HepG2 (cell line): ENCODE data around the gene GDI1. TPM values are rescaled to one million over a fixed set of nuclear protein-coding genes. Genes with fewer than 3 reads are reported as not detected.

Source experiments
- ATAC-seq: fragments of 200-7000 bp; cut with Tn5 transposase; 3 replicates; pipeline ENCODE4 v1.9.1; 2020; ENCODE audit warnings: mild to moderate bottlenecking, moderate library complexity
- BruUV-seq: library from RNA; stranded (reverse); fragments of 400-500 nt; replicated peaks from 2 replicates; lab custom pipeline; 2021; lab: Mats Ljungman, UMichigan
- CTCF ChIA-PET: fragments of 300-600 bp; formaldehyde crosslinking; extraction: SDS; loops from one replicate; lab custom pipeline; 2021; ENCODE audit warnings: low total read pairs, inconsistent platforms, low intra/inter-chr PET ratio; lab: Yijun Ruan, JAX
- POLR2A ChIA-PET: fragments of 350-600 bp; sonication (Branson Sonifier 250); formaldehyde crosslinking; loops from one replicate; lab custom pipeline; 2020; ENCODE audit warnings: antibody characterized with exemption, inconsistent platforms; lab: Yijun Ruan, JAX
- DNase-seq: peaks from one replicate; pipeline ENCODE4 v3.0.0-alpha.2; 2015; ENCODE audit warnings: low spot score
- FAIRE-seq: peaks from 3 replicates; lab custom pipeline; 2011; peaks lifted over from hg19 to GRCh38; lab: Jason Lieb, UNC
- H2AFZ ChIP-seq: one replicate; pipeline ENCODE4 v1.6.1; 2011; ENCODE audit warnings: low read length, inconsistent platforms
- H3K27ac ChIP-seq: fragments of 300-600 bp; 3 replicates; pipeline ENCODE4 v1.8.0; 2011; ENCODE audit warnings: mixed run types, mild to moderate bottlenecking, mixed read lengths, low read length, inconsistent platforms; ENCODE audit not compliant: insufficient read depth; ENCODE audit errors: extremely low read length
- H3K27me3 ChIP-seq, 2 experiments: fragments of 200-600 bp in 1 of 2; 2 replicates in 1 of 2; 3 replicates in 1 of 2; pipeline versions ENCODE4 v1.6.0 to v1.8.0; 2011; ENCODE audit warnings: low read length in 2 of 2, mild to moderate bottlenecking in 2 of 2, moderate library complexity in 2 of 2, inconsistent platforms in 1 of 2; ENCODE audit not compliant: insufficient read depth in 2 of 2, control insufficient read depth in 1 of 2
- H3K36me3 ChIP-seq, 2 experiments: fragments of 200-600 bp in 1 of 2; replicated peaks in 1 of 2; 2 replicates in 1 of 2; 3 replicates in 1 of 2; pipeline versions ENCODE4 v1.5.1 to v1.8.0; 2011; ENCODE audit warnings: low read length in 2 of 2, inconsistent platforms in 1 of 2; ENCODE audit not compliant: insufficient read depth in 2 of 2, control insufficient read depth in 1 of 2
- H3K4me1 ChIP-seq: 2 replicates; pipeline ENCODE4 v1.5.1; 2012; ENCODE audit warnings: low read length, inconsistent platforms; ENCODE audit not compliant: insufficient read depth
- H3K4me2 ChIP-seq: 2 replicates; pipeline ENCODE4 v1.6.0; 2011; ENCODE audit warnings: low read depth, low read length, inconsistent platforms
- H3K4me3 ChIP-seq, 3 experiments: fragments of 200-600 bp in 1 of 3; sonication (generic), shearing (Covaris generic) in 1 of 3; replicated peaks in 1 of 3; 2 replicates each; pipeline ENCODE4 v1.5.1; 2011 to 2016; ENCODE audit warnings: low read length in 3 of 3, inconsistent platforms in 2 of 3, low read depth in 2 of 3, mild to moderate bottlenecking in 2 of 3, control low read depth in 1 of 3, mixed read lengths in 1 of 3; ENCODE audit not compliant: insufficient read depth in 1 of 3
- H3K79me2 ChIP-seq: one replicate; pipeline ENCODE4 v1.6.1; 2011; ENCODE audit warnings: low read length, inconsistent platforms; ENCODE audit not compliant: insufficient read depth
- H3K9ac ChIP-seq: 2 replicates; pipeline ENCODE4 v1.6.0; 2011; ENCODE audit warnings: mild to moderate bottlenecking, low read depth, low read length, inconsistent platforms; ENCODE audit not compliant: insufficient read depth
- H3K9me3 ChIP-seq: 2 replicates; pipeline ENCODE4 v1.5.1; 2012; ENCODE audit warnings: mild to moderate bottlenecking, low read length
- H4K20me1 ChIP-seq: 2 replicates; pipeline ENCODE4 v1.6.0; 2011; ENCODE audit warnings: inconsistent platforms, mild to moderate bottlenecking, low read length, moderate library complexity; ENCODE audit not compliant: insufficient read depth
- DNMT3B ChIP-seq: conservative IDR thresholded peaks from 2 replicates; pipeline ENCODE4 v1.6.1; 2016; ENCODE audit warnings: missing biosample characterization, control low read depth
- ELF3 ChIP-seq: IDR thresholded peaks from 2 replicates; pipeline ENCODE4 v1.6.1; 2016; ENCODE audit warnings: missing genetic modification reagents, missing compliant biosample characterization
- GPN1 ChIP-seq: sonication (generic); formaldehyde crosslinking; IDR thresholded peaks from 2 replicates; pipeline ENCODE4 v1.5.1; 2020; ENCODE audit warnings: missing genetic modification reagents, borderline replicate concordance
- HNF4G ChIP-seq, 2 experiments: sonication (generic) in 1 of 2; formaldehyde crosslinking in 1 of 2; IDR thresholded peaks; 2 replicates each; pipeline versions ENCODE4 v1.4.0 to v1.6.1; 2011 to 2020; ENCODE audit warnings: borderline replicate concordance in 2 of 2, low read depth in 2 of 2, mild to moderate bottlenecking in 2 of 2, low read length in 1 of 2, missing genetic modification reagents in 1 of 2, moderate library complexity in 1 of 2
- JARID2 ChIP-seq: sonication (generic); formaldehyde crosslinking; IDR thresholded peaks from 2 replicates; pipeline ENCODE4 v1.8.1; 2023; ENCODE audit warnings: missing genetic modification reagents, inconsistent platforms; ENCODE audit not compliant: insufficient replicate concordance
- NR1H2 ChIP-seq: sonication (generic); formaldehyde crosslinking; IDR thresholded peaks from 2 replicates; pipeline ENCODE4 v1.8.1; 2022; ENCODE audit warnings: low read depth, missing genetic modification reagents, borderline replicate concordance
- SAFB2 ChIP-seq: sonication (generic); formaldehyde crosslinking; IDR thresholded peaks from 2 replicates; pipeline ENCODE4 v1.5.1; 2020; ENCODE audit warnings: missing genetic modification reagents, low read depth, mild to moderate bottlenecking, borderline replicate concordance
- ZBTB21 ChIP-seq: sonication (generic); formaldehyde crosslinking; IDR thresholded peaks from 2 replicates; pipeline ENCODE4 v1.4.0; 2020; ENCODE audit warnings: missing genetic modification reagents
- ZNF232 ChIP-seq: sonication (generic); formaldehyde crosslinking; IDR thresholded peaks from 2 replicates; pipeline ENCODE4 v1.4.0; 2020; ENCODE audit warnings: missing genetic modification reagents, borderline replicate concordance
- ZNF549 ChIP-seq: sonication (generic); formaldehyde crosslinking; IDR thresholded peaks from 2 replicates; pipeline ENCODE4 v1.5.0; 2020; ENCODE audit warnings: missing genetic modification reagents
- ZNF552 ChIP-seq: sonication (generic); formaldehyde crosslinking; IDR thresholded peaks from 2 replicates; pipeline ENCODE4 v1.9.0; 2022; ENCODE audit warnings: missing genetic modification reagents, mild to moderate bottlenecking, borderline replicate concordance
- ZNF724P ChIP-seq: sonication (generic); formaldehyde crosslinking; IDR thresholded peaks from 2 replicates; pipeline ENCODE4 v1.8.0; 2022; ENCODE audit warnings: missing genetic modification reagents, borderline replicate concordance
- ZSCAN31 ChIP-seq: sonication (generic); formaldehyde crosslinking; IDR thresholded peaks from 2 replicates; pipeline ENCODE4 v1.5.0; 2020; ENCODE audit warnings: low read depth, mild to moderate bottlenecking, missing genetic modification reagents
- WGBS: methylation state at CpG from one replicate; pipeline ENCODE4 v1.1.6; 2017; ENCODE audit warnings: low lambda C conversion rate; 5-methylcytosine and 5-hydroxymethylcytosine counted together
- in situ Hi-C: cut with HindIII; loops from 2 replicates; pipeline ENCODE4 v1.10.0; 2017; ENCODE audit warnings: low pct_unique_long_range_greater_than_20kb; ENCODE audit not compliant: extremely low pct_ligation_motif_present
- intact Hi-C: fragments of 100-400 bp; cut with micrococcal nuclease; formaldehyde crosslinking; loops from one replicate; pipeline ENCODE4 v1.10.0; 2022; ENCODE audit not compliant: unreplicated experiment
- polyA plus RNA-seq, 8 experiments: library from polyadenylated mRNA; depleted of rRNA in 3 of 8; stranded (reverse) in 7 of 8; unstranded in 1 of 8; fragments of >200 nt; fragmentation: Illumina TruSeq in 4 of 8; extraction: Trizol in 4 of 8; gene quantifications; 2 replicates each; pipeline versions ENCODE4 v1.2.1 to v1.2.3, GENCODE V29; 2011 to 2016; ENCODE audit warnings: low read depth in 4 of 8, missing spikeins in 1 of 8, mixed read lengths in 1 of 8; ENCODE audit not compliant: insufficient read depth in 1 of 8
- total RNA-seq, 5 experiments: library from RNA; depleted of rRNA; stranded (reverse); fragments of >200 nt; fragmentation: Illumina TruSeq; extraction: Trizol; gene quantifications; 2 replicates each; pipeline ENCODE4 v1.2.3, GENCODE V29; 2016; ENCODE audit warnings: low read depth in 1 of 5
- TF ChIP-seq, protein P1 (sequence below): sonication (generic); formaldehyde crosslinking; IDR thresholded peaks from 2 replicates; pipeline ENCODE4 v1.4.0; 2020; ENCODE audit warnings: mild to moderate bottlenecking, missing genetic modification reagents, borderline replicate concordance
- TF ChIP-seq, protein P2 (sequence below): sonication (generic); formaldehyde crosslinking; IDR thresholded peaks from 2 replicates; pipeline ENCODE4 v1.5.1; 2020; ENCODE audit warnings: mild to moderate bottlenecking, moderate library complexity, missing genetic modification reagents

The GDI1 gene
- total and polyA plus RNA-seq, 2 of the 13 experiments (the other 11 are each of a cell fraction or from before 2014, with no cell fraction given), result 17.4 to 105 TPM

DNA sequence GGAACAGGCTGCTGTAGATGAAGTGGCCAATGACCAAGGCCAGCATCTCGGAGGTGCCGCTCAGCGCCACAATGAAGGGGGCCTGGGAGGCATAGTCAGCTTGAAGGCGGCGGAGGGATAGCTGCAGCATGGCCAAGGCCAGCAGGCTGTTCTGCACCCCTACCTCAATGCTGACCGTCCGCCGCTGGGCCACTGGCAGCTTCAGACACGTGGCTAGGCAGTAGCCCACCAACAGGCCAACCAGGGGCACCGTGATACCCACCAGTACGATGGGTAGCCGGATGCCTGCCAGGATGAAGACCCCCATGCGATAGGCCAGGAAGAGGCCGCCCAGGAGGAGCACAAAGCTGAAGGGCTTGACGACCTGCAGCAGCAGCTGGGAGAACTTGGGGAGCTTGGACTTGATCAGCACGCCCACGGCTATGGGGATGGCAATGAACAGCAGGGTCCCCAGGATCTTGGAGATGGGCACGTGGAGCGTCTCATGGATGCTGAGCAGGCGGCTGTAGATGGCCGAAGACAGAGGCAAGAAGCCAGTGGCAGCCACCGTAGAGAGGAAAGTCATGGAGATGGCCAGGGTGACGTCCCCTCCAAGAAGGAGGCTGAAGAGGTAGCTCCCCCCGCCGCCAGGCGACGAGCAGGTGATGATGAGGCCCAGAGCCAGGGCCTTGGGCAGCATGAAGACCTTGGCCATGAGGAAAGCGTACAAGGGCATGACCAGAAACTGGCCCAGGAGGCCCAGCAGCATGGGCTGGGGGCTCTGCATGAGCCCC lies 50.8 kb downstream of the GDI1 start (continued):
- TF ChIP-seq, protein P1, sequence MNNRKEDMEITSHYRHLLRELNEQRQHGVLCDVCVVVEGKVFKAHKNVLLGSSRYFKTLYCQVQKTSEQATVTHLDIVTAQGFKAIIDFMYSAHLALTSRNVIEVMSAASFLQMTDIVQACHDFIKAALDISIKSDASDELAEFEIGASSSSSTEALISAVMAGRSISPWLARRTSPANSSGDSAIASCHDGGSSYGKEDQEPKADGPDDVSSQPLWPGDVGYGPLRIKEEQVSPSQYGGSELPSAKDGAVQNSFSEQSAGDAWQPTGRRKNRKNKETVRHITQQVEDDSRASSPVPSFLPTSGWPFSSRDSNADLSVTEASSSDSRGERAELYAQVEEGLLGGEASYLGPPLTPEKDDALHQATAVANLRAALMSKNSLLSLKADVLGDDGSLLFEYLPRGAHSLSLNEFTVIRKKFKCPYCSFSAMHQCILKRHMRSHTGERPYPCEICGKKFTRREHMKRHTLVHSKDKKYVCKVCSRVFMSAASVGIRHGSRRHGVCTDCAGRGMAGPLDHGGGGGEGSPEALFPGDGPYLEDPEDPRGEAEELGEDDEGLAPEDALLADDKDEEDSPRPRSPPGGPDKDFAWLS (CRISPR knock-in tag), result no peak

DNA sequence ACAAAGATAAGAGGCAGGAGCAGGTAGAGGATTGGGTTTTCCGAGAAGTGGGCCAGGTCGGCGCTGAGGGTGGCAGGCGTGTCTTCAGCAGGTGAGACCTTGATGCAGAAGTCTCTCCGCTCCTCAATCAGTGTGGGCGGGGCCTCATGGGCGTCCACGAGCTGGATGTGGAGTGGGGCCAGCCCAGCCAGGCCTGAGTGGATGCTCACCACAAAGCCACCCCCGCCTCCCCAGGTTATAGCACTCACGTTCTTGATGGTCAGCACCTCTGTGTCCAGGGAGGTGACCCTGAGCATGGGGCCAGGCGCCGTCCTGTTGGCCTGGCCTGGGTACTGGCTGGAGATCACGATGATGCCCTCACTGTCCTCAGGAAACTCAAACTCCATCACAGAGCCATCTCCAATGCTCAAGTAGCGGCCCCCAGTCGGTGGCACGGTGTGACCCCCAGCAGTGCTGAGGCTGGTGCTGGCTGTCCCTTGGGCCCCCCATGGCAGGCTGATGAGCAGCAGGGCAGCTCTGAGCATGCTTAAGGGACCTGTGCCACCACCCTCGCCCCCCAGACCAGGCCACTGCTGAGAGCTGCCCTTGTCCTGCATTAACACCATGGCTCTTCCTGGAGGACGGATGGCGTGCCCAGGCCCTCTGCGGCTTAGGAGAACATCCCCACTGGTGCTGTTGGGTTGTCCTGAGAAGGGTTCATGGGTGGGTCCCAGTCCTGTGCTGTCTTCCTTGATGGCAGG lies 51.6 kb downstream of the GDI1 start:
- FAIRE-seq, result no peak

More for the DNA sequence above, 51.6 kb downstream of the GDI1 start:
- ChIA-PET CTCF (no interaction called here), POLR2A (interaction anchor here (2.7 to 3.2 kb wide), 4 partner anchors 28 to 90 kb away, joined by 13 to 31 read pairs (median 18); partner anchors contain the start of genes FAM3A and RPL10)
- Histone ChIP-seq H4K20me1 (no peaks in the 10 kb centered on the region), H3K27me3 (no peaks in the 10 kb centered on the region), H3K79me2 (no peaks in the 10 kb centered on the region), H3K4me1 (peaks cover 27% of the 10 kb centered on the region), H3K27ac (no peak overlapping the region), H3K9me3 (no peaks in the 10 kb centered on the region), H2AFZ (no peak overlapping the region), H3K4me2 (no peak overlapping the region), H3K4me3 (no peak overlapping the region), H3K36me3 (no peaks in the 10 kb centered on the region; a peak in 1 of 5 replicates), H3K9ac (no peak overlapping the region)
- DNase-seq (no peak), ATAC-seq (no peak)
- BruUV-seq, result no TSS peak
- no CpG with 5 or more reads among the region's 20 CpGs for WGBS
- intact Hi-C loops (no loop called here), in situ Hi-C loops (no loop called here)
- TF ChIP-seq ZNF552 (no peak), ZNF549 (no peak), ZBTB21 (CRISPR knock-in tag) (no peak), NR1H2 (CRISPR knock-in tag) (no peak), ELF3 (no peak), HNF4G (IDR thresholded peaks at IDR 0.05; ENCODE audit: borderline replicate concordance, low read depth, low read length) (no peak), HNF4G (CRISPR knock-in tag; IDR thresholded peaks at IDR 0.05; ENCODE audit: borderline replicate concordance, low read depth) (no peak), SAFB2 (CRISPR knock-in tag) (no peak), DNMT3B (CRISPR knock-in tag) (no peak), JARID2 (CRISPR knock-in tag) (no peak), ZSCAN31 (no peak), GPN1 (CRISPR knock-in tag) (no peak), ZNF232 (no peak), ZNF724P (CRISPR knock-in tag) (no peak)
- TF ChIP-seq, protein P2, sequence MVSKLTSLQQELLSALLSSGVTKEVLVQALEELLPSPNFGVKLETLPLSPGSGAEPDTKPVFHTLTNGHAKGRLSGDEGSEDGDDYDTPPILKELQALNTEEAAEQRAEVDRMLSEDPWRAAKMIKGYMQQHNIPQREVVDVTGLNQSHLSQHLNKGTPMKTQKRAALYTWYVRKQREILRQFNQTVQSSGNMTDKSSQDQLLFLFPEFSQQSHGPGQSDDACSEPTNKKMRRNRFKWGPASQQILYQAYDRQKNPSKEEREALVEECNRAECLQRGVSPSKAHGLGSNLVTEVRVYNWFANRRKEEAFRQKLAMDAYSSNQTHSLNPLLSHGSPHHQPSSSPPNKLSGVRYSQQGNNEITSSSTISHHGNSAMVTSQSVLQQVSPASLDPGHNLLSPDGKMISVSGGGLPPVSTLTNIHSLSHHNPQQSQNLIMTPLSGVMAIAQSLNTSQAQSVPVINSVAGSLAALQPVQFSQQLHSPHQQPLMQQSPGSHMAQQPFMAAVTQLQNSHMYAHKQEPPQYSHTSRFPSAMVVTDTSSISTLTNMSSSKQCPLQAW (CRISPR knock-in tag), result no peak
